ENCODE measurements around the gene KCTD17.

The KCTD17 gene

DNA sequence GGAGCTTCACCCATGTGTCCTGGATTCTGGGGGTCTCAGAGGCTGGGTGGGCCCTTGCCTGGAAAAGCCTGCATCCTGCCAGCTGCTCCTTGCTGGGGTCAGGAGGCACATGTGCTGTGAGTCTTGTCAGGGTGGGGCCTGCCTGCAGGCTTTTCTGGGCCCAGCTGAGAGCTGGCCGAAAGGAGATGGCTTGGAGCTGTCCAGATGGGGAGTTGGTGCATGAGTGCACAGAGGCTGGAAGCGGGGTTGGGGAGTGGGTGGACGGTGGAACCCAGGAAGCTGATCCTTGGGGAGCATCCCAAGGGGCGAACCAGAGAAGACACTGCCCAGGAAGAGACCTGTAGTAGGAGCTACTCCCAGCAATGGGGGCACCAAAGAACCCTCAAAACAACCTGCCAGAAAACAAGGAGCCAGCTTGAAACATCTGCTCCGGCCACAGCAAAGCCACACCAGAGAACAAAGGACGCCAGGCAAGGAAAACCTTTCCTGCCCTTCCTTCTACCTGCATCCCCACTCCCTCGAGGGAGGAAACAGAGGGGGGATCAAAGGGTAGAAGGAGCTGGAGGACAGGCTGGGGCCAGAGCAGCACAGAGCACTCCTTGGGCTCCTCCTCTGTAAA is 8.2 kb upstream of the KCTD17 start:
- no peak for DNase-seq (ENCODE audit: low read depth in 2 of 2)

DNA sequence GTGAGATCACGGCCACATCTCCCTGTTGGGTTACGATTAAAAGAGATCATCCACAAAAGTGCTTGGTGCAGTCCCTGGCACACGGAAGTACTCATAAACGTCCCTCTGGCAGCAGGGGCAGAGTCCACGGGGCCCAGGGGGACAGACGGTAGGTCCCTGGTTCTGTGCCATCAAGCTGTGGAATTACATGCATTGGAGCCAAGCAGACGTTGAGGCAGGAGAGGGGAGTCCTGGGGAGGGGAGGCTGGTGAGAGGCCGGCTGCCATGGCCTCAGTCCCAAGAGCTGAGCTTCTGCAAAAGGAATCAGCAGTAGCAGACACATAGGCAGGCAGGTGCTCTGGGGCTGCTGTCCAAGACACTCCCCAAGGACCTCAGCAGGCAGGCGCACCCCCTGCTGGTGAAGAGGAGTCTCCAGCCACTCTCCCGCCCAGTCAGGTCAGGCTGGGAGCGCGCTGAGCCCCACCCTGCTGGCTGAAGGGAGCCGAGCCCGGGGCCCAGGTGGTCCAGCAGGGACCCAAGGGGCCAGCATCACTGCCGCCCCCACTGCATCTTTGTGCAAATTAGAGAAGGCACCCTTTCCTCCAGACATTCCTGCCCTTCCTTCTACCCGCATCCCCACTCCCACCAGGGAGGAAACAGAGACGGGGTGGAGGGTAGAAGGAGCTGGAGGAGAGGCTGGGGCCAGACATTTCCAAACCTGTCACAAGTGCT is 7.6 kb upstream of the KCTD17 start:
- no peak for DNase-seq (ENCODE audit: low read depth in 2 of 2)

DNA sequence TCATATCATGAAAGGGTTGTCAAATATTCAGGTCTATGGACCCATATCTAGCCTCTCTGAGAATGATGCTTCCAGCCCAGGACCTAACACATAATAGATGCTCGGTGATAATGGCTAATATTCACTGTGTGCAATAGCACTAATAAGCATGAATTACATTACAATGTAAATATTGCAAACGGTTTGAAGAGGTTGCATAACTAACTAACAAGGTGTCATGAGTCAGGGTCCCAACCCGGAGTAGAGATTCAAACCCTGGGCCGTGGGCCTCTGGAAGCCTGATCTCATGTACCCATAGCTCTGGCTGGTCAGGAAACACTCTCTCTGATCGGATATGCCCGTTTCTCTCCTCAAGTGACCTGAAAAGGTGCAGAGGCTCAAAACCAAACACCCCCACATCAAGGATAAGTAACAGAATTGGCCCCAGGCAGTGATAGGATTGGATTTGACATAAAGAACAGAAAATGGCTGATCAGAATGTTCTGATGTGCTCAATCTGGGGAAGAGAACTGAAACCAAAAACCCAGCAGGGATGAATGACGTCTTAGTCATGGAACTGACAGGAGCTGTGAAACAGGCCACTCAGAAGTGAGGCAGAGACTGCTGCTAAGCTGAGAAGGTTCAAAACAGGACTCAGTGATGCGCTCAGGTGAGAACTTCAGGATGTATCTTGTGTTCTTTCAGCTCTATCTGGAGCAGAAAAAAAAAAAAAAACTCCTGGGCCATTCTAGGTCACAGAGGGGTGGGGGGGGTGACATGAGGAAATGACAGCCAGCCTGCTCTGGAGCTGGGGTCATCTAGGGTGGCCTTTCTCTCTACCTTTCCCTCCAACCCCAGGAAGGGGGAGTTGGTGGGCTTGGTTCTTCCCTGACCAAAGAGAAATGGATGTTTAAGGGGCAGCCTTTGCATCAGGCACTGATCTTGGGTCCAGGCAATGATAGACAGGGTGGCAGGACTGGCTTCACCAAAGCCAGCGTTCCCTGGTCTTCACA is 6.6 kb upstream of the KCTD17 start:
- no peak for DNase-seq (ENCODE audit: low read depth in 2 of 2)

DNA sequence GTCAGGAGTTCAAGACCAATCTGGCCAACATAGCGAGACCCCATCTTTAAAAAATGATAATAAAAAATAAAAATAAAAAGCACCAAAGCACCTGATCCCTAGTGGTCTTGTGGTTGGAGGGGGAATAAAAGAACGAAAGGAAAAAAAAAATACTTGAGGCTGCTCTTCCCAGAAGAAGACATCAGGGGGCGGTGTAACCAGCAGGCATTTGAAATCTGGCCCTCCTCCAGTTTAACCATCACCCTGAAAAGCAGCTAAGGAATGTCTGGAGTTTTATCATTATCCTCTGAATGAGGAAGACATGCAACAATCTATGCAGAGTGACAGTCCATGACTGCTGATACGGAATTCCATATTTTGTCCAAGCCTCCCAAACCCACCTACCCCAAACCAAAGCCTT is 5.6 kb upstream of the KCTD17 start:
- peak; percentile 22 to 38 for DNase-seq (ENCODE audit: low read depth in 2 of 2)

DNA sequence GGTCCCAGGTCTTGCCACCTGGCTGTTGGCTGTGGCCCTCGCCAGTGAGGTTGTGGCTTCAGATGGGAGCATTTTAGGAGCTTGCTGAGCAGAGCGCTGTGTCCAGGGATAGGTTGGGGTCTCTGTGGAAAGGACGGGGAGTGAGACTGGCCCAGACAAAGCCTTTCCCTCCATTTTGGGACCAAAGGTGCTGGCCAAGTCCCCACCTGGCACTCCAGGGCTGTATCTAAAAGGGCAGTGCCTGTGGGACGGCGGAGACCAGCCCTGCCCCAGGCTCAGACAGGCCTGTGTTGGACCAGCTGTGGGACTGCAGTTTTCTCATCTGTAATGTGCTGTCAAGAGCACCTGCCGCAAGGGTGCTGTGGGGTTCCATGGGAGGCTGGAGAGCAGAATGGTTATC is 5.0 kb upstream of the KCTD17 start:
- DNase-seq (ENCODE audit: low read depth in 2 of 2): no peak

DNA sequence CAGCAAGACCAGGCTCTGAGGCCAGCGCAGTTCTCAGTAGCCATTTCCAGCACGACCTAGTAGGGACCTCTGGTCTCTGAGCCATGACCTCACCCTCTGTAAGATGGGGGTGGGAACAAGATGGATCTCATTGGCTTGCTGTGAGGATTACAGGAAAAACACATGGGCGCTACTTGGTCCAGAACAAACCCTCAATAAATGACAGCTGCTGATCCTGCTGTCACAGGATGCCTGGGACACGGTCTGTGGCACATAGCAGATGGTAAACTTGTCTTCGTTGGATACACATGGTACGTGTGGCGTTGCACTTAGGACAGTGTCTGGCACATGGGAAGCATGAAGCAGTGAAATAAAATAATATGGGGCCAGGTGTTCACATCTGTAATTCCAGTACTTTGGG is 4.5 kb upstream of the KCTD17 start:
- no peak for DNase-seq (ENCODE audit: low read depth in 2 of 2)

DNA sequence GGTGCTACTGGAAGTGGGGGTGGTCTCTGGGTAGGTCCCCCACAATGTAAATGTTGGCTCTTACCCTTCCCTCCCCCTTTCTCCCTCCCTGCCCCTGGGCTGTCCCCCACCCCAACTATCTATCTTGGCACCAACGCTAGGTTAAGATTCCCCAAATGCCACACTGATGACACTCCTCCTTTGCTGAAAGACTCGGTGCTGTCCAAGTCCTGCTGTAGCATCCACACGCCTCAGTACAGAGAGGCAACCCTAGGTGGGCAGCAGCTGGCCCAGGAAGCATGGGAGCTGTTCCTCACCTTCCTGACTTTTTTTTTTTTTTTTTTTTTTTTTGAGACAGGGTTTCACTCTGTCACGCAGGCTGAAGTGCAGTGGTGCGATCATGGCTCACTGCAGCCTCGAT is 3.4 kb upstream of the KCTD17 start:
- no peak for DNase-seq (ENCODE audit: low read depth in 2 of 2)

DNA sequence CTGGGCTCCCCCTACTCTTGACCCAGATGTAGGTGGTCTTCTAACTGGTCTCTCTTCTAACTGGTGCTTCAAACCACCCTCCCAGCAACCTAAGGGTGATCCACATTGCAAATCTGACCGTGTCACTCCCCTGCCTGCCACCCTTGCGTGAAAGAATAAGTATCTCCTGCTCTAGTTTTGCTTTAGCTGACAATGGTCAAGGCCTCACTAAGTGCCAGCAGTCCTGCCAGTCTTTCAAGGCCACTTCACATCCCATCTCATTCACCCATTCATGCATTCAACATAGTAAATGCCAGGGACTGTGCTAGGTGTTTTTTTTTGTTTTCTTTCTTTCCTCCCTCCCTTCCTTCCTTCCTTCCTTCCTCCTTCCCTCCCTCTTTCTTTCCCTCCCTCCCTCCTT is 2.3 kb upstream of the KCTD17 start:
- DNase-seq (ENCODE audit: low read depth in 2 of 2): no peak

DNA sequence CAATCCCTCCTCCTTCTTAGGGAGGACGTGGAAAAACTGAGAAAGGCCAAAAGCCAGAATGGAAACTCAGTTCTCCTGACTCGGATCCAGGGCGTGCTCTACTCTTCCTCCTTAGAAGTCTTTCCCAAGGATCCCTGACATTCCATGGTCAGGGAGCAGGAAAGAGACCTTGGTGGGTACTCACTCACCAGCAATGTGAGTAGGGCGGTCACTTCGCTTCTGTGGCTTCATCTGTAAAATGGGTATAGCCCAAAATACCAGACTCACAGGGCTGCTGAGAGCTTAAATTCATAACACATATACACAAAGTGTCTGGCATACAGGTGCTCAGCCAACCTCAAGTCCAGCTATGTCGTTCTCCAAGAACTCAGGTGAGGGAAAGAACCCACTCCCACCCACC is 629 bp upstream of the KCTD17 start:
- no peak for DNase-seq (ENCODE audit: low read depth in 2 of 2)

DNA sequence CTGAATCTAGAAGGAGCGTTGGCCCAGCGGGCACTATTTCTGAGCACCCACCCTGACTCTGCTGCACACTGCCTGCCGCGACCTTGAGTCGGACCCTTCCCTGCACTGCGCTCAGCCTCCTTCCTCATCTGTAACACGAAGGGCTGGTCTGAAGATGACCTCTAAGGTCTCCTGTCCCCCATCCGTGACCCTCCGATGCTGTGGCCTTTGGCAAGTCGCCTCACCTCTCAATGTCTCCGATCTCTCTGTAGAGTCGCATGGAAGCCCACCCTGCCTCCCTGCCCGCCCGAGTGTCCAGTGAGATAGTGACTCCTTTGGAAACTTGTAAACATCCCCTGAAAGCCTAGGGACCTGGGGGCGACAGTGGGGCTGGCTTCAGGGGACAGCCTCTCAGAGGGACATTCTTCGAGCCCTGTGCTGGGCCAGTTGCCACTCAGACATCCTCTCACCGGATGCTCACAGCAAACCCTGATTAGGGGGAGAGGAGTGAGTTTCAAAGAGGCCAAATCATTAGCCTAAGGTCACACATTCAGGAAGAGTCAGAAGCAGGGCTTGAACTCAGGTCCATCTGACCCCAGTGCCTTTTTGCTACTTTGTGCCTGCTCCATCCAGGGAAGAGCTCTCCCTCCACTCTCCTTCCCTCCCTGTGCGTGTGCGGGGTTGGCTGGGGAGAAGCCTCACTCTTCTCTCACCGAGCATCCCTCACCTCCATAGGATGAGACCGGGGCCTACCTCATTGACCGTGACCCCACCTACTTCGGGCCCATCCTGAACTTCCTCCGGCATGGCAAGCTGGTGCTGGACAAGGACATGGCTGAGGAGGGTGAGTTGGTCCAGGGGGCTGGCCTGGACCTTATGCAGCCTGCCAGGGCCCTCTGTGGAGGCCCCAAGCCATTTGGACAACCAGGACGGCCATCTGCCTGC is 1.1 kb downstream of the KCTD17 start:
- DNase-seq (ENCODE audit: low read depth in 2 of 2): no peak

DNA sequence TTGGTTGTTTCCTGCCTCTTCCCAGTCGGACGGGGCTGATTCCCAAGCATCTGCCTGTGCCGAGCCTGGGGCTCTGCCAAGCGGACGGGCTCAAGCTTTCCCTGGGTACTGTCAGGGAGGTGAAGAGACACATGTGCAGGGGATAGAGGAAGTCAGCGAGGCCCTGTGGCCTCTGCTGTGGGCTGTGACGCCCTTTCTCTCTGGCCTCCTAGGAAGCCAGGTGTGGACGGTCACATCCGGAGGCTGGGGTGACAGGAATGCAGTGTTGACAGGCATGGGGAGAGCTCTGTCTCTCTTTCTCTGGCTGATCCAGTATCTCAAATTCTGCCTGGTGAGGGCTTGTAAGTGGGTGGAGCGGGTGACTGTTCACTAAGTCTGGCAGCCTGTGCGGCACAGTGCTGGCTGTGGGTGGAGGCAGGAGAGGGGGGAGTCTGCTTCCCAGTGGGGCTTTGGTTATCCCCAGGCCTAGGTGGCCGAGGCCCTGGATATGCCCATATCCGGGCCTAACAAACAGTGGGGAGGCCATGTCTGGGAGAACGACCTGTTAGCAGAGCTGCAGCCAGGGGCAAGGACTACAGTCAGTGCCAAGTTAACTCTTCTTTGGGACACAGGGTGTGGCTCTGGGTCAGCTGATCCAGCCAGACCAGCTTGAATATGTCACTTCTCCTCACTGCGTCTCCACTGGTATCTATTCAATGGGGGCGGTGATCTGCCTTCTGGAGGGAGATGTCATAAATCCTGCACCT is 1.9 kb downstream of the KCTD17 start:
- no peak for DNase-seq (ENCODE audit: low read depth in 2 of 2)

DNA sequence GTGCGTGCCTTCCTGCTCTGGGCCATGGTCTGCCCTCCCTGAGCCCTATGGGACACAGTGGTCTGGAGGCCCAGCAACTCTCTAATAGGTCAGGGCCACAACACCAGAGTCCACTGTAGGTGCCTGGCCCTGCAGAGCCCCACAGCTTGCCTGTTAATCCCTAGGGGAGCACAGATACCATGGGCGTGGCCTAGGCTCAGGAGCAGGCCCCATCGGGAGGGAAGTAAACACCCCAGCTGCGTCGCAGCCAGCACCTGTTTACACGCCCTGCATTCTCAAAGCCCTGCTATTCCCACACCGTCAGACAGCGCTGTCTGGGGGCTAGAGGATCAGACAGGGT is 2.5 kb downstream of the KCTD17 start:
- no peak for DNase-seq (ENCODE audit: low read depth in 2 of 2)

DNA sequence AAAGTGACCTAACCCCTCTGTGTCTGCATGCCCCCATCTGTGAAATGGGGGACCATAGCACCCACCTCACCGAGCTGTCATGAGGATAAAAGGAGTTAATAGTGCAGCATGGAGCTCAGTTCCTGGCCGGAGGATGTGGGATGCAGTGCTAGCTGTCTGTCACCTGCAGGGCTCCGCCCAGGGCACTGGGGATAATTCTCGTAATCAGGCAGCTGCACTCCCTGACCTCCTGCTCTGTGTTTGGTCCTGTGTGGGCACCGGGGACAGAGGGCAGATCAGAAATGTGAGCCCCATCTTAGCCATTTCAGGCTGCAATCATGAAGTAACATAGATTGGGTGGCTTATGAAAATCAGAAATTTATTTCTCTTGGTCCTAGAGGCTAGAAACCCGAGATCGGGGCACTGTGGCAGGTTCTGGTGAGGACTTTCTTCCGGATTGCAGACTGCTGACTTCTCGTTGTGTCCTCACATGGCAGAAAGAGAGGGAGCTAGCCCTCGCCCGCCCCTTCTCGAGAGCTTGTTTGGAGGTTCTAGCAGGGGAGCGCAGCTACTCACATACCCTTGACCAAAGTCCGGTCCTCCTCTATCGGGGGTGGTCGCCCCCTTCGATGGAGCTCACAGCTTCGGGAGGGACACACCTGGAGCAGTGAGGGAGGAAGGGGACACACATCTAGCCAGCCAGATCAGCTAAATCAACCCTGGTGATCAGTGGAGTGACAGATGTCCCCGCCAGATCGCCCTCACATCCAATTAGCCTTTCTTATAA is 3.2 kb downstream of the KCTD17 start:
- no peak for DNase-seq (ENCODE audit: low read depth in 2 of 2)

DNA sequence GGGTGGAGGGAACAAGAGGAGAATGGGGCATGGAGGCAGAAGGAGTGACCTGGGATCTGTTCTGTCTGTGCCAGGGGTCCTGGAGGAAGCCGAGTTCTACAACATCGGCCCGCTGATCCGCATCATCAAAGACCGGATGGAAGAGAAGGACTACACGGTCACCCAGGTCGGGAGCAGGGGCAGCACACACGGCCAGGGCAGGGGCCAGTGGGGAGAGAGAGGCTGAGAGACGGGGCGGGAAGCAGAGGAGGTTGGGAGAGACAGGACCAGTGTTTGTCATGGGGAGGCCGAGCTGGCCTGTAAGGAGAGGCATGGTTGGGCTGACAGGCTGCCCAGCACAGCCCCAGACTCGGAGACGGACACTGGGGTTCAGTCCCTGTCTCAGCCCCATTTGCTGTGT is 4.7 kb downstream of the KCTD17 start:
- no peak for DNase-seq (ENCODE audit: low read depth in 2 of 2)

DNA sequence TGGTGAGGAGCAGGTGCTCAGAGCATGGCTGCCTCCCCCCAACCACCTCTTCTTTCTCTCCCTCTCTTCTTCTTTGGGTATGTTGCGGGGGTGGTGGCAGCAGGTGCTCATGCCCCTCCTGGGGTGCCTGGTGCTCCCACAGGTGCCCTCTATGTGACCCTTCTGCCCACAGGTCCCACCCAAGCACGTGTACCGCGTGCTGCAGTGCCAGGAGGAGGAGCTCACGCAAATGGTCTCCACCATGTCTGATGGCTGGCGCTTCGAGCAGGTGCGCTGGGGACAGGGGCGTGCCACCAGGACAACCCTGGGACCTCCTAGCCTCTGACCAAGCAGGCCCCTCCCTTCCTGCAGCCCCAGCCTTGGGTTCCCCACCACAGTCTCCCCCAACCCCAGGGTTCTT is 5.7 kb downstream of the KCTD17 start:
- DNase-seq (ENCODE audit: low read depth in 2 of 2): no peak

DNA sequence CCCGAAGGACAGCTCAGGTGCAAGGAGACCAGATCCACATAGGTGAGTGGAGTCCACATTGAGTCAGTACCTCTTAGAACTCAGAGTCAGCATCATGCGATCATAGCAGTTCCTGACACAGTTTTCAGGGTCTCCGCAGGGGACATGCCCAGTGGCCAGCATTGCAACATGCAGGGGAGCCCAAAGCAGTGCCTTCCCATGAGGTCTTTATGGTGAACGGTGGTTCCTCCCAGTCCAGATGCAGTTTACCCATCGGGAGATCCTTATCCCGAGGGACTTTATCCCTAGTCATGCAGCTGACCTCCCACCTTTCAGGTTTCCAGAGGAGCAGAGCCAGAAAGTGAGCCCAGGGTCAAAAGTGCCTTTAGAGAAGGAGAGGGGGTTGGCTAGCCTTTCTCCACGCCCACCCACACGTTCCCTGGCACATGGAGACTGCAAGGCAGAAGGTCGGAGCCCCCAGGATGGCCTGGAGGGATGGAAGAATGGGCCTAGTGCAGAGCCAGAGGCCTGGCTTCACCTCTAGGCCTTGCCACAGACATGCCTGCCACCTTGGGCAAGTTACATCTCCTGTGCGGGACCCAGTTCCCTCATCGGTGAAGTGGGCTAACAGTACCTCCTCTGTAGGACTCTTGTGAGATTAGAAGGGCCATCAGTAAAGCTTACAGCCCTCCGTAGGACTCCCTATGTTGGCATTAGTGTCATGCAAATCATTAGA is 6.4 kb downstream of the KCTD17 start:
- DNase-seq (ENCODE audit: low read depth in 2 of 2): no peak

DNA sequence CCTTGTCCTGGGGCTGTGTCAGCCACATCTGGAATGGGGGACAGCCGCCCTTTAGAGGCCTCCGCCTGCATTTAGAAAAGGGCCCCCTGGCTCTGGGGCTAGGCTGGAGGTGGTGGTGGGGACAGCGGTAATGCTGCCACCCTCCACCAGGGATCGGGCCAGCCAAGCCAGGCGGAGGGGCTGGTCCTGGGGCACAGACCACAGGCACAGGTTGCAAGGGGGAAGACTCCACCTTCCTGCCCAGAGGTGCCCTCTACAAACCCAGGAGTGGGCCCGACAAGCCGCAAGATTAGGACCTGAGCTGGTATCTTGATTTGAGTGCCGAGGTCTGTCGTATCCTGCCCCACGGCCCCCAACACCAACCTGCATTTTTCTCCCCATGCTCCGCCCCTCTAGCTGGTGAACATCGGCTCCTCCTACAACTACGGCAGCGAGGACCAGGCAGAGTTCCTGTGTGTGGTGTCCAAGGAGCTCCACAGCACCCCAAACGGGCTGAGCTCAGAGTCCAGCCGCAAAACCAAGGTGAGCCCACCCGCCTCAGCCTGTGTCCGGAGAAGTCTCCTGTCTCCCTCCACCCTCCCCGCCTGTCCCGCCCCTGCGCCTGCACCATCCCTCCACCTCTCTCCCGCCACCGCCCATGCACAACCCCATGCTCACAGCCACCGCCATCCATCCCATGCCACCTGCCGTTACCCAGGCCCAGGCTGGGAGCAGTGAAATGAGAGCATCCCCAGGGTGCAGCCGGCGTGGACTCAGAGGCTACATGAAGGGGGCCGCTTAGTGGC is 7.6 kb downstream of the KCTD17 start:
- no peak for DNase-seq (ENCODE audit: low read depth in 2 of 2)

DNA sequence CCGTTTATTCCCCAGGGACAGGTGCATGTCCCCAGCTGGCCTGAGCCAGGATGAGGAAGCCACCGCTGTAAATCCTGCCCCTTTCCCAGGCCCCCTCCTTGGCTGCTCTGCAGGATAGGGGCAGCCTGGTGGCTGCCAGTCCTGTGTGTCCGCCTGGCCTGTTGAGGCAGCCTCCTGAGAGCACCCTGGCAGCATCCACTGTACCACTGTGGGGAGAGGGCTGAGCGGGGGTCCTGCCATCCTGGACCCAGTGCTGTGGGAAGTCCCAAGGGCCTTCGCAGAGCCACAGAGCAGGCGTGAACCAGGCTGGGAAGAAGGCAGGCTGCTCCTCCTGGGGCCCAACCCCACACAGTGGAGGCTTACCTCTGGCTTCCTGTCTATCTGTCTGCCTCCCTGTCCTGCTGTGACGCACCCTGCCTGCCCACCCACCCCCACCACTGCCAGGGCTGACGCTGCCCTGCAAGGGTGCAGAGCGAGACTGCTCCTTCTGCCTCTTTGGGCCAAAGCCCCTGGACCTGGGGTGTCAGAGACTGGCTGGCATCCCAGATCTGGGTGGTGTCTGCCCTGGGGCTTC is 8.4 kb downstream of the KCTD17 start:
- no peak for DNase-seq (ENCODE audit: low read depth in 2 of 2)

Measured in fibroblast of skin of left biceps (primary cell).